ENCODE data around the gene MCEMP1.

DNA sequence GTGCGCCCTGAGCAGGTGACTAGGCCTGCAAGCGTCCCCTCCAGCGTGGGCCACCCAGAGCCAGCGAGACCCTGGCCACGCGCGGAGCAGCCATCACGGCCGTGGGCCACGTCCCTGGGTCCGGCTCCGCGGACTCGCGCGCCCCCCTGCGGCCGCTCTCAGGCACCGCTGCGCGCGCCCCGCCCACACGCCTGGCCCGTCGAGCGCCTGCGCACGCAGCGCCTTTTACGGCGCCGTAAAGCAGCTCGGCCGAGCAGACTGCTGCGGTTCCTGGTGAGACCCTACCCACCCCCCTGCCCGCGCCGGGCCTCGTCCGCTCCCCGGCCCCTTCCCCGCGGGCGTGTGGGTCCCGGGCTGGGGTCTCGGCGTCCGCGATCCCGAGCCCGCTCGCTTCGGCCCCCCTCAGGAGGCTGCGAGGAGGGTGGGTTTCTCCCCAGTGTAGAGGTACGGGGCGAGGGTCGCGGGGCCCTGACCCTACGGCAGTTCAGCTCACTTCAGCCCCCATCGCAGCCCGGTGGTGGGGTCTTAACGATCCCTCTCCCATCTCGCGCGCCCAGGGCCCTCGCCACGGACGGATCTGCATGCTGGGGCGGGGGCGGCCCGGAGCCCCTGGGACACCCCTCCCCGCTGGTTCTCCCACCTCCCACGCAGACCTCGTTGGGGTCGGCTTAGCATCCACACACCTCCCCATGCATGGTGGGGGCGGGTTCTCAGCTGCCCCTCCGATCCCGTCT is 3.9 kb downstream of the MCEMP1 start, which contains the start of gene TRAPPC5:
- TF ChIP-seq EZH2 (IDR thresholded peaks at IDR 0.05; ENCODE audit: borderline replicate concordance, low read length) = no peak
- TF ChIP-seq, protein P1, sequence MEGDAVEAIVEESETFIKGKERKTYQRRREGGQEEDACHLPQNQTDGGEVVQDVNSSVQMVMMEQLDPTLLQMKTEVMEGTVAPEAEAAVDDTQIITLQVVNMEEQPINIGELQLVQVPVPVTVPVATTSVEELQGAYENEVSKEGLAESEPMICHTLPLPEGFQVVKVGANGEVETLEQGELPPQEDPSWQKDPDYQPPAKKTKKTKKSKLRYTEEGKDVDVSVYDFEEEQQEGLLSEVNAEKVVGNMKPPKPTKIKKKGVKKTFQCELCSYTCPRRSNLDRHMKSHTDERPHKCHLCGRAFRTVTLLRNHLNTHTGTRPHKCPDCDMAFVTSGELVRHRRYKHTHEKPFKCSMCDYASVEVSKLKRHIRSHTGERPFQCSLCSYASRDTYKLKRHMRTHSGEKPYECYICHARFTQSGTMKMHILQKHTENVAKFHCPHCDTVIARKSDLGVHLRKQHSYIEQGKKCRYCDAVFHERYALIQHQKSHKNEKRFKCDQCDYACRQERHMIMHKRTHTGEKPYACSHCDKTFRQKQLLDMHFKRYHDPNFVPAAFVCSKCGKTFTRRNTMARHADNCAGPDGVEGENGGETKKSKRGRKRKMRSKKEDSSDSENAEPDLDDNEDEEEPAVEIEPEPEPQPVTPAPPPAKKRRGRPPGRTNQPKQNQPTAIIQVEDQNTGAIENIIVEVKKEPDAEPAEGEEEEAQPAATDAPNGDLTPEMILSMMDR (conservative IDR thresholded peaks at IDR 0.05 in 1 of 2, IDR thresholded peaks at IDR 0.05 in 1 of 2; ENCODE audit: extremely low read depth in 1 of 2, insufficient read depth in 1 of 2, low read depth in 1 of 2, low read length in 2 of 2) = peak; percentile 71 to 79

All from mammary epithelial cell (primary cell).